ENCODE data around the gene SELENOF.

SELENOF gene

DNA sequence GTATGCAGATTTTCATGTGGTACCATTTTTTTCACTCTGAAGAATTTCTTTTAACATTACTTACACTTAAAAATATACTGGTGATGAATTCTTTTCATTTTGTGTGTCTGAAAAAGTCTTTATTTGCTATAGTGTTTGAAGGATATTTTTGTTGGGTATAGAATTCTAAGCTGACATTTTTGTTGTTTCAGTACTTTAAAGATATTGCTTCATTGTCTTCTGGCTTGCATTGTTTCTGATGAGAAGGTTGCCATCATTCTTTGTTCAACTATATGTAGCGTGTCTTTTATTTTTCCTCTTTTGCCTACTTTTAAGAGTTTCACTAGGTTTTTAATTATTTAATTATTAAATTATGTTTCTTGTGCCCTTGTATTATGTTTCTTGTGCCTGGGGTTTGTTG is 8.5 kb upstream of the SELENOF start:
- TF ChIP-seq, protein P1, sequence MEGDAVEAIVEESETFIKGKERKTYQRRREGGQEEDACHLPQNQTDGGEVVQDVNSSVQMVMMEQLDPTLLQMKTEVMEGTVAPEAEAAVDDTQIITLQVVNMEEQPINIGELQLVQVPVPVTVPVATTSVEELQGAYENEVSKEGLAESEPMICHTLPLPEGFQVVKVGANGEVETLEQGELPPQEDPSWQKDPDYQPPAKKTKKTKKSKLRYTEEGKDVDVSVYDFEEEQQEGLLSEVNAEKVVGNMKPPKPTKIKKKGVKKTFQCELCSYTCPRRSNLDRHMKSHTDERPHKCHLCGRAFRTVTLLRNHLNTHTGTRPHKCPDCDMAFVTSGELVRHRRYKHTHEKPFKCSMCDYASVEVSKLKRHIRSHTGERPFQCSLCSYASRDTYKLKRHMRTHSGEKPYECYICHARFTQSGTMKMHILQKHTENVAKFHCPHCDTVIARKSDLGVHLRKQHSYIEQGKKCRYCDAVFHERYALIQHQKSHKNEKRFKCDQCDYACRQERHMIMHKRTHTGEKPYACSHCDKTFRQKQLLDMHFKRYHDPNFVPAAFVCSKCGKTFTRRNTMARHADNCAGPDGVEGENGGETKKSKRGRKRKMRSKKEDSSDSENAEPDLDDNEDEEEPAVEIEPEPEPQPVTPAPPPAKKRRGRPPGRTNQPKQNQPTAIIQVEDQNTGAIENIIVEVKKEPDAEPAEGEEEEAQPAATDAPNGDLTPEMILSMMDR (IDR thresholded peaks at IDR 0.05; ENCODE audit: low read depth, low read length): no peak
- DNase-seq (ENCODE audit: extremely low read depth, low read depth): no peak

DNA sequence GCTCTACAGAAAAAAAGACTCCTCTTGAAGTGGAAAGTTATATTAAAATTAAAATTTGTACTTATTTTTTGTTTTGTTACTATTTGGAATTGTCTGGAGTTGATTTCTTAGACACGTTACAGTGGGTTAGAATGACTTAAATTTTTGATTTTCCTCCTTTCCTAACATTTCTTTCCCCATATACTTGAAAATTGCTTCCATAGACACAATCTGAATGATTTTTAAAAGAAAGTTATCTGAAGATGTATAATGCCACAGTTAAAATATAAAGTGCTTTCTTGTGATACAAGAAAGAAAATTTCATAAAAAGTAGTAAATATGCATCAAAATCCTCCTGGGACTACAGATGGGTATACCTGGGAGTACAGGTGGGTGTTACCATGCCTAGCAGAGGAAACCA is 2.8 kb upstream of the SELENOF start:
- TF ChIP-seq, protein P1 (IDR thresholded peaks at IDR 0.05; ENCODE audit: low read depth, low read length): no peak

DNA sequence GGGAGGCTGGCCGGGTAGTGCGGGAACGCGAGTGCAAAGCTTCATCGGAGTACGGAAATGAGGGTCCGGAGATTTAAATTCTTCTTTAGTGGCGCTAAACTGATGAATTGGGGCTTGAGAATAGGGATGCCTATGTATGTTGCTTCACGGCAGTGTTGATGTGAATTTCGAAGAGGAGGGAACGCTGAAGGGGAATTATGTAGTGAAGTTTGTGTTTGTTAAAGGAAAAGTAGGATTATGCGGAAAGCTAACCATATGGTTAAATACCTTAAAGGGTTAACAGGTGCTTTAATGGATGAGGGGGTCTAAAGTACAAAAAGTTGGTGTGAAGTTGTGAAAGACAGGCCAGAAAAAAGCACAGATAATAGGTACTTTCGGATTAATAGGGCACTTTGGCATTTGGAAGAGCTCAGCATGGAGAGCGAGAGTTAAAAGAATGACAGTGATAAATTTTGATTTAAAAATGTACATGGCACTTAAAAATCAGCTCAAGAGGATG is 1.9 kb upstream of the SELENOF start:
- no peak for DNase-seq (ENCODE audit: extremely low read depth, low read depth)
- TF ChIP-seq, protein P1 (IDR thresholded peaks at IDR 0.05; ENCODE audit: low read depth, low read length): no peak

More for the DNA sequence above, 2.8 kb upstream of the SELENOF start:
- no peak for DNase-seq (ENCODE audit: extremely low read depth, low read depth)

DNA sequence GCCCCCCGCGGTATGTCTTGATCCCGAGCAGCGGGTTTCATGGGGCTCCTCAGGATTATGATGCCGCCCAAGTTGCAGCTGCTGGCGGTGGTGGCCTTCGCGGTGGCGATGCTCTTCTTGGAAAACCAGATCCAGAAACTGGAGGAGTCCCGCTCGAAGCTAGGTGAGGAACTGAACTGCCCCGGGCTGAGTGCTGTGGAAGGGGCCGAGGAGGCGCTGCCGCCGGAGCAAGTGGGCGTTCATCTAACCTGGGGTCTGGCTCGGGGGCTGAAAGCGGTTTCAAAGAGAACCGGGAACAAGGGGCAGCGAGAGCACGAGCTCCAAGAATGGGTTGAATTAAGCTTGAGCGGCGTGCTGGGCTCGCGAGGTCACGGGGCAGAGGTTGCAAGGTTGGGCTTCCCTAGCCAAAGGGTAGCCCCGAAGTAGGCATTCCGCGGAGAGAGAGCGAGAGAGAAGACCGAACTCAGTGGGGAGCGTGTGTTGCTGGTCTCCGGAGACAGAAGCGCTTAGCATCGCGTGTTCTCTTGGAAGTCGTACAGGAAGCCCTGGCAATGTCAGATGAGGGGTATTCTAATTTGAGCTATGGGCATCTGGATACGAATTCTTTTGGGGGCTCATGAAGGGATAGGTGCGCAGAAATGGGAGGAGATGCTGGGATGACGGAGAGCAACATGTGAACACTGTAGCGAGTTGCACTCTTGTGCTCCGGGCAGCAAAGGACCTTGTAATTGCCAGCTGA is 1.2 kb upstream of the SELENOF start:
- TF ChIP-seq, protein P1 (IDR thresholded peaks at IDR 0.05; ENCODE audit: low read depth, low read length): no peak
- no peak for DNase-seq (ENCODE audit: extremely low read depth, low read depth)

DNA sequence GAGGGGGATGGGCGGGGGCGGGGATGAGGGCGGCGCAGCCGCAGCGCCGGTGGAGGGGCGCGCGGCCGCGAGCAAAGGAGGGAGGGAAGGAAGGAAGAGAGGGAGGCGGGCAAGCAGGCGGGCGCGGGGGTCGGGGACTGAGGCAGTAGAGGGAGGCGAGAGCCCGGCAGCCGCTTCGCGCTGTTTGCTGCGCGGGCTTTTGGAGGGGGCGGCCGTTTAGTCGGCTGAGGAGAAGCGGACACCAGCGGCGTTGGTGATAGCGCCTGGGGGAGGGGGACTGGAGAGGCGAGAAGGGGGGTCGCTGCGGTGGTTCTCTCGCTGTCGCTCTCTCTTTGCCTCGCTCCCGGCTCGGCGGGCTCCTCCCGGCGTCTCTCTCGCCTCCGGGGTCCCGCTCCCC is 673 bp upstream of the SELENOF start, which contains the start of gene HS2ST1:
Gene HS2ST1, plus strand, starts transcription at position 35 of the 397 bp plus-strand sequence.
- DNase-seq (ENCODE audit: extremely low read depth, low read depth): no peak
- TF ChIP-seq, protein P1 (IDR thresholded peaks at IDR 0.05; ENCODE audit: low read depth, low read length): no peak

DNA sequence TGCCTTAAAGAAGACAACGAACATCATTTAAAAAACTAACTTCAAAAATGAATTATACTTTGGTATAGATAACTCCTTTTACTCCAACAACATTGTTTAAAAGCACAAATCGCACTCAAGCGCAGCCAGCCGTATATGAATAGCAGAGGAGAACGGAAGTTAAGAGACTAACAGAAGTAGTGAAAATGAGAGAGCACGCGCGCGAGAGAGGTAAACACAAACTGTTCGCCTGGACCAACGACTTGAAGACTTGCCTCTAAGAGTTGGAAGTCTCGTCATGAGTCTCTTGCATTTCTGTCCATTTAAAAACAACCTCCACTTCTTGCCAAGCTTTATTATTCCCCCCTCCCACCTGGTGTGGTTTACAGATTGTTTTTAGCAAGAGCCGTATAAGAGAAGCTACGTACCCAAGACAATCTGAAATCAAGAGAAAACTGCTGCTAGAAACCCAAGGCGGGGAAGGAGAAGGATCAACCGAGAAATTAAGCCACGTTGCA is 479 bp downstream of the SELENOF start:
- no peak for DNase-seq (ENCODE audit: extremely low read depth, low read depth)
- TF ChIP-seq, protein P1 (IDR thresholded peaks at IDR 0.05; ENCODE audit: low read depth, low read length): no peak

DNA sequence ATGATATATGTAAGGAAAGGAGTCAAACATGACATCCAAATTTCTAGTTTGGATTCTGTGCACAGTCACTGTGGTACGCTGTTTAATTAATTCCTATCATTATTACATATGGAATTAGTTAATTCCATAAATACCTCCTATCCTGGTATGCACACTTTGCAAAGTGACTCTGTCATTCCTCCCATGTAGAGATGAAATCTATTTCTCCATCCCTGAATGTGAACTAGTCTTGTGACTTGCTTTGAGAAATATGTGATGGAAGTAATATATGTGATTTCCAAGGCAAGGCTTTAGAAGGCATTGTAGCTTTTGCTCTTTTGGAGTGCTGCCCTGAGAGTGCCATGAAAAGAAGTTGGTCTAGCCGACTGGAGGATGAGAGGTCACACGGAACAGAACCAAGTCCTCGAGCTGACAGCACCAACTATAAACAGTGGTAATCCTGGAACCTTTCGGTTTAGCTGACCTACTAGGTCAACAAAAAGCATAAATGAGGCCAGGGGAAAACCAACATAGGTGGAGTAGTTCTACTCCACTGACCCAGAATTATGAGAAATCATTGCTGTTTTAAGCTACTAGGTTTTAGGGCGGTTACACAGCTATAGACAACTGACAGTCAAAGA is 1.5 kb downstream of the SELENOF start:
- TF ChIP-seq, protein P1 (IDR thresholded peaks at IDR 0.05; ENCODE audit: low read depth, low read length): no peak
- no peak for DNase-seq (ENCODE audit: extremely low read depth, low read depth)
